Pancreas (tissue), 10 donors: ENCODE results near the gene RNF167. TPM values are rescaled to one million over a fixed set of nuclear protein-coding genes. Genes with fewer than 3 reads are reported as not detected.

Experiments used
- ATAC-seq, 4 donors: fragments of 200-7000 bp; cut with Tn5 transposase; one replicate each; pipeline versions ENCODE4 v1.8.0 to v1.9.1; 2020; ENCODE audit warnings: mild to moderate bottlenecking in 4 of 4, moderate library complexity in 4 of 4
- DNase-seq, 6 donors: peaks; one replicate each; pipeline ENCODE4 v3.0.0-alpha.2; 2020
- FAIRE-seq: peaks from 2 replicates; lab custom pipeline; 2012; peaks lifted over from hg19 to GRCh38; lab: Jason Lieb, UNC
- H3K27ac ChIP-seq, 4 donors: fragments of 200-600 bp; sonication (generic); 1 replicate in 3 of 4; 2 replicates in 1 of 4; pipeline versions ENCODE4 v1.5.0 to v1.8.0; 2020
- H3K27me3 ChIP-seq, 4 donors: fragments of 200-600 bp; one replicate each; pipeline ENCODE4 v1.8.0; 2021
- H3K36me3 ChIP-seq, 3 donors: fragments of 200-600 bp; sonication (generic) in 1 of 3; one replicate each; pipeline versions ENCODE4 v1.5.0 to v1.8.0; 2020 to 2021
- H3K4me1 ChIP-seq, 3 donors: fragments of 200-600 bp; one replicate each; pipeline ENCODE4 v1.8.0; 2021
- H3K4me3 ChIP-seq, 4 donors: fragments of 200-600 bp; sonication (generic) in 2 of 4; one replicate each; pipeline versions ENCODE4 v1.5.0 to v1.8.0; 2020 to 2021
- H3K9me3 ChIP-seq, 4 donors: fragments of 200-600 bp; one replicate each; pipeline ENCODE4 v1.8.0; 2021
- CTCF ChIP-seq, 4 donors: fragments of 200-600 bp; sonication (generic) in 3 of 4; IDR thresholded peaks; one replicate each; pipeline versions ENCODE4 v1.5.0 to v1.8.0; 2021; ENCODE audit warnings: antibody characterized with exemption in 4 of 4
- WGBS, 2 donors: extraction: QIAGEN DNeasy Blood & Tissue Kit; methylation state at CpG; one replicate each; pipeline ENCODE4 v1.1.7; 2013; 5-methylcytosine and 5-hydroxymethylcytosine counted together
- intact Hi-C, 3 donors: fragments of 100-400 bp; cut with DNase I; formaldehyde crosslinking; loops; one replicate each; pipeline versions ENCODE4 v1.11.1 to v1.14.2; 2022
- polyA plus RNA-seq, 2 donors: library from polyadenylated mRNA; stranded (reverse); fragments of 200-250 nt; gene quantifications; one replicate each; pipeline ENCODE4 v1.2.3, GENCODE V29; 2013
- total RNA-seq, 6 donors: library from RNA; stranded (reverse); fragmentation: NEBNext Ultra II Directional in 4 of 6; extraction: Animal tissue kit (Norgen Biotek cat#: 25700) in 4 of 6; gene quantifications; one replicate each; pipeline versions ENCODE4 v1.2.1 to v1.2.4, GENCODE V29; 2021 to 2023
- donor health status: healthy with polysubstance abuse.
- donor health status: DM: no; HTN: no; CAD: no; lungs with moderate emphysema.
- donor health status: DM: no; HTN: no; CAD: no.
- donor health status: control.
- donor health status: control.
- donor health status: Bipolar disorder and iron deficiency.
- donor health status: DM: yes; HTN: yes; CAD: no.
- donor health status: DM: no; HTN: no; CAD: no.
- donor health status: DM: no; HTN: no; CAD: no.
- donor health status: DM: yes; HTN: yes; CAD: no.

RNF167 gene
- total and polyA plus RNA-seq, 8 donors = 40.8 to 118 (median 53.0) TPM

- Histone ChIP-seq H3K36me3 (peaks cover 0 to 9% (median 0%) of the 10 kb centered on the region in 3 donors), H3K9me3 (no peaks in the 10 kb centered on the region), H3K4me3 (peak overlapping the region; percentile 37 to 74 (median 61)), H3K4me1 (peaks cover 0 to 19% (median 10%) of the 10 kb centered on the region in 3 donors), H3K27me3 (no peaks in the 10 kb centered on the region), H3K27ac (peak overlapping the region; percentile 88 to 96 (median 92))
- no peak for TF ChIP-seq CTCF (IDR thresholded peaks at IDR 0.05)
- WGBS, 2 donors = 42 to 43% methylated on average over 23 of the region's 23 CpGs
- intact Hi-C loops = no loop called here
- no peak for FAIRE-seq
- peak in 1 of 6 donors; percentile 52 for DNase-seq
- no peak for ATAC-seq
Observed at GRCh38 chr17:4968486-4969046, 28.5 kb downstream of the RNF167 start.

- Histone ChIP-seq H3K27me3 (no peaks in the 10 kb centered on the region), H3K27ac (peak overlapping the region in 3 of 4 donors; percentile 29 to 96 (median 92)), H3K4me3 (peak overlapping the region in 2 of 4 donors; percentile 71 to 74), H3K4me1 (peaks cover 0 to 19% (median 10%) of the 10 kb centered on the region in 3 donors), H3K9me3 (no peaks in the 10 kb centered on the region), H3K36me3 (peaks cover 0 to 9% (median 0%) of the 10 kb centered on the region in 3 donors)
- ATAC-seq = no peak
- intact Hi-C loops = no loop called here
- no peak for FAIRE-seq
- DNase-seq = no peak
- TF ChIP-seq CTCF (IDR thresholded peaks at IDR 0.05) = no peak
- 86 to 90% methylated on average over 15 of the region's 15 CpGs for WGBS, 2 donors
Observed at GRCh38 chr17:4969047-4969550, 29.0 kb downstream of the RNF167 start.

- H3K27me3 ChIP-seq = no peaks in the 10 kb centered on the region
- TF ChIP-seq CTCF (IDR thresholded peaks at IDR 0.05) = no peak
- peak overlapping the region in 1 of 4 donors; percentile 4 for H3K27ac ChIP-seq
- no peak for FAIRE-seq
- no peak for ATAC-seq
- intact Hi-C loops = no loop called here
- no peak for DNase-seq
- peaks cover 0 to 19% (median 10%) of the 10 kb centered on the region in 3 donors for H3K4me1 ChIP-seq
- peaks cover 0 to 9% (median 0%) of the 10 kb centered on the region in 3 donors for H3K36me3 ChIP-seq
- H3K4me3 ChIP-seq = no peak overlapping the region
- 81 to 87% methylated on average over 16 of the region's 16 CpGs for WGBS, 2 donors
- H3K9me3 ChIP-seq = no peaks in the 10 kb centered on the region
Observed at GRCh38 chr17:4969551-4970173, 29.6 kb downstream of the RNF167 start.

- H3K27ac ChIP-seq = peak overlapping the region in 1 of 4 donors; percentile 4
- no peak for FAIRE-seq
- WGBS, 2 donors = 90 to 98% methylated on average over 8 of the region's 8 CpGs
- no peak overlapping the region for H3K4me3 ChIP-seq
- no peaks in the 10 kb centered on the region for H3K9me3 ChIP-seq
- DNase-seq = no peak
- TF ChIP-seq CTCF (IDR thresholded peaks at IDR 0.05) = no peak
- intact Hi-C loops = no loop called here
- H3K4me1 ChIP-seq = peaks cover 0 to 19% (median 10%) of the 10 kb centered on the region in 3 donors
- H3K36me3 ChIP-seq = peaks cover 0 to 9% (median 0%) of the 10 kb centered on the region in 3 donors
- ATAC-seq = no peak
- H3K27me3 ChIP-seq = no peaks in the 10 kb centered on the region
Observed at GRCh38 chr17:4970273-4970672, 30.2 kb downstream of the RNF167 start.
